IMR-90 (cell line): ENCODE measurements around the gene MEF2B. TPM values are rescaled to one million over a fixed set of nuclear protein-coding genes. Genes with fewer than 3 reads are reported as not detected.

ENCODE experiments used
- ATAC-seq: fragments of 200-7000 bp; cut with Tn5 transposase; 2 replicates; pipeline ENCODE4 v1.9.1; 2020; ENCODE audit warnings: low read depth, mild to moderate bottlenecking, moderate library complexity
- BruUV-seq: library from RNA; stranded (reverse); fragments of 400-500 nt; replicated peaks from 2 replicates; lab custom pipeline; 2021; lab: Mats Ljungman, UMichigan
- CTCF ChIA-PET: fragments of 300-600 bp; formaldehyde crosslinking; extraction: SDS; loops from one replicate; lab custom pipeline; 2021; ENCODE audit warnings: antibody characterized with exemption; lab: Yijun Ruan, JAX
- POLR2A ChIA-PET: fragments of 300-600 bp; sonication (Branson Sonifier 250); formaldehyde crosslinking; loops from one replicate; lab custom pipeline; 2022; ENCODE audit warnings: antibody characterized with exemption; ENCODE audit not compliant: unreplicated experiment; lab: Charles Lee
- DNase-seq: peaks from one replicate; pipeline ENCODE4 v3.0.0; 2013
- H2AFZ ChIP-seq: replicated peaks from 2 replicates; pipeline ENCODE3; 2013; ENCODE audit warnings: low read length, mild to moderate bottlenecking; ENCODE audit not compliant: poor library complexity
- H2AK5ac ChIP-seq: 2 replicates; pipeline ENCODE4 v1.6.1; 2013; ENCODE audit warnings: low read depth, low read length, inconsistent platforms
- H2AK9ac ChIP-seq: replicated peaks from 2 replicates; pipeline ENCODE3; 2013; ENCODE audit warnings: mild to moderate bottlenecking, low read depth, low read length, moderate library complexity; ENCODE audit not compliant: poor library complexity
- H2BK120ac ChIP-seq: 2 replicates; pipeline ENCODE4 v1.6.1; 2013; ENCODE audit warnings: low read depth, low read length, inconsistent platforms
- H2BK15ac ChIP-seq: 3 replicates; pipeline ENCODE4 v1.6.1; 2013; ENCODE audit warnings: low read depth, low read length, inconsistent platforms
- H2BK20ac ChIP-seq: 2 replicates; pipeline ENCODE4 v1.6.1; 2013; ENCODE audit warnings: low read depth, mild to moderate bottlenecking, inconsistent platforms, low read length, moderate library complexity
- H2BK5ac ChIP-seq: 2 replicates; pipeline ENCODE4 v1.6.1; 2013; ENCODE audit warnings: mild to moderate bottlenecking, low read depth, low read length, inconsistent platforms; ENCODE audit not compliant: poor library complexity, severe bottlenecking
- H3K14ac ChIP-seq: replicated peaks from 2 replicates; pipeline ENCODE4 v1.6.1; 2013; ENCODE audit warnings: low read depth, low read length, inconsistent platforms
- H3K18ac ChIP-seq: 2 replicates; pipeline ENCODE4 v1.6.1; 2013; ENCODE audit warnings: low read depth, low read length, control low read depth
- H3K23ac ChIP-seq: 2 replicates; pipeline ENCODE4 v1.6.1; 2013; ENCODE audit warnings: low read depth, low read length, inconsistent platforms
- H3K27ac ChIP-seq: 2 replicates; pipeline ENCODE4 v1.5.1; 2013; ENCODE audit warnings: mild to moderate bottlenecking, control low read depth, low read length; ENCODE audit not compliant: insufficient read depth
- H3K27me3 ChIP-seq: 2 replicates; pipeline ENCODE4 v1.6.1; 2013; ENCODE audit warnings: low read length; ENCODE audit not compliant: control insufficient read depth, insufficient read depth
- H3K36me3 ChIP-seq: 2 replicates; pipeline ENCODE4 v1.6.1; 2013; ENCODE audit warnings: low read length, mixed read lengths; ENCODE audit not compliant: control insufficient read depth, insufficient read depth
- H3K4ac ChIP-seq: 2 replicates; pipeline ENCODE4 v1.6.1; 2013; ENCODE audit warnings: low read depth, low read length, inconsistent platforms
- H3K4me1 ChIP-seq: 2 replicates; pipeline ENCODE4 v1.6.1; 2013; ENCODE audit warnings: low read length, mixed read lengths; ENCODE audit not compliant: control insufficient read depth, insufficient read depth
- H3K4me2 ChIP-seq: 2 replicates; pipeline ENCODE4 v1.6.1; 2013; ENCODE audit warnings: low read depth, mild to moderate bottlenecking, control low read depth, low read length, moderate library complexity
- H3K4me3 ChIP-seq: 2 replicates; pipeline ENCODE4 v1.5.1; 2013; ENCODE audit warnings: low read depth, mild to moderate bottlenecking, control low read depth, low read length, moderate library complexity; ENCODE audit not compliant: insufficient read depth
- H3K56ac ChIP-seq: 2 replicates; pipeline ENCODE4 v1.6.1; 2013; ENCODE audit warnings: low read length, inconsistent platforms; ENCODE audit not compliant: insufficient read depth; ENCODE audit errors: extremely low read depth
- H3K79me1 ChIP-seq, 2 experiments: 2 replicates each; pipeline ENCODE4 v1.6.1; 2013; ENCODE audit warnings: low read length in 2 of 2, inconsistent platforms in 1 of 2, low read depth in 1 of 2
- H3K9ac ChIP-seq: 2 replicates; pipeline ENCODE4 v1.6.1; 2013; ENCODE audit warnings: low read depth, low read length, control low read depth
- H3K9me1 ChIP-seq: 2 replicates; pipeline ENCODE4 v1.6.1; 2013; ENCODE audit warnings: low read length, inconsistent platforms; ENCODE audit not compliant: insufficient read depth
- H3K9me3 ChIP-seq: 2 replicates; pipeline ENCODE4 v1.6.1; 2013; ENCODE audit warnings: low read length; ENCODE audit not compliant: control insufficient read depth, insufficient read depth
- H4K20me1 ChIP-seq: 2 replicates; pipeline ENCODE4 v1.6.1; 2013; ENCODE audit warnings: low read length, inconsistent platforms; ENCODE audit not compliant: insufficient read depth
- H4K5ac ChIP-seq: 2 replicates; pipeline ENCODE4 v1.6.1; 2013; ENCODE audit warnings: mild to moderate bottlenecking, low read depth, low read length, control low read depth
- H4K8ac ChIP-seq, 2 experiments: 2 replicates each; pipeline ENCODE4 v1.6.1; 2013; ENCODE audit warnings: low read depth in 2 of 2, low read length in 2 of 2, control low read depth in 1 of 2, inconsistent platforms in 1 of 2
- H4K91ac ChIP-seq: 2 replicates; pipeline ENCODE4 v1.6.1; 2013; ENCODE audit warnings: low read depth, low read length, inconsistent platforms; ENCODE audit not compliant: insufficient read depth
- BHLHE40 ChIP-seq: fragments of 150-350 bp; IDR thresholded peaks from 2 replicates; pipeline ENCODE4 v1.6.1; 2016; ENCODE audit warnings: mild to moderate bottlenecking, low read depth, low read length
- CEBPB ChIP-seq: IDR thresholded peaks from 2 replicates; pipeline ENCODE4 v1.6.1; 2012; ENCODE audit warnings: low read depth, low read length, improper control_type of control experiment
- CHD1 ChIP-seq: IDR thresholded peaks from 2 replicates; pipeline ENCODE4 v1.6.1; 2012; ENCODE audit warnings: low read depth, low read length, improper control_type of control experiment
- FOS ChIP-seq: fragments of 150-350 bp; IDR thresholded peaks from 2 replicates; pipeline ENCODE4 v1.6.1; 2016; ENCODE audit warnings: low read depth, low read length
- MAFK ChIP-seq: IDR thresholded peaks from 2 replicates; pipeline ENCODE4 v1.6.1; 2012; ENCODE audit warnings: low read depth, low read length, improper control_type of control experiment
- MAZ ChIP-seq: IDR thresholded peaks from 2 replicates; pipeline ENCODE4 v1.6.1; 2012; ENCODE audit warnings: low read depth, mild to moderate bottlenecking, low read length, improper control_type of control experiment, moderate library complexity, borderline replicate concordance
- MXI1 ChIP-seq: IDR thresholded peaks from 2 replicates; pipeline ENCODE4 v1.6.1; 2012; ENCODE audit warnings: low read depth, mild to moderate bottlenecking, low read length, moderate library complexity, borderline replicate concordance
- NFE2L2 ChIP-seq: fragments of 150-350 bp; IDR thresholded peaks from 2 replicates; pipeline ENCODE4 v1.6.1; 2016; ENCODE audit warnings: low read depth, mild to moderate bottlenecking, low read length
- POLR2A ChIP-seq: IDR thresholded peaks from 2 replicates; pipeline ENCODE4 v1.6.1; 2012; ENCODE audit warnings: mild to moderate bottlenecking, low read depth, low read length
- RAD21 ChIP-seq: IDR thresholded peaks from 2 replicates; pipeline ENCODE4 v1.6.1; 2012; ENCODE audit warnings: low read length, improper control_type of control experiment
- RCOR1 ChIP-seq: IDR thresholded peaks from 2 replicates; pipeline ENCODE4 v1.6.1; 2012; ENCODE audit warnings: mild to moderate bottlenecking, low read length, improper control_type of control experiment; ENCODE audit not compliant: insufficient replicate concordance
- RFX5 ChIP-seq: IDR thresholded peaks from 2 replicates; pipeline ENCODE4 v1.8.0; 2012; ENCODE audit warnings: low read depth, mild to moderate bottlenecking, low read length, moderate library complexity
- SMC3 ChIP-seq: fragments of 150-350 bp; IDR thresholded peaks from 2 replicates; pipeline ENCODE4 v1.6.1; 2016; ENCODE audit warnings: low read depth, mild to moderate bottlenecking, antibody characterized with exemption, low read length, moderate library complexity
- WGBS, 2 experiments: methylation state at CpG; one replicate each; pipeline versions ENCODE4 v1.1.5 to v1.1.7; 2013; ENCODE audit warnings: missing lambda C conversion rate in 2 of 2; ENCODE audit not compliant: insufficient read length in 1 of 2; ENCODE audit errors: extremely low coverage in 2 of 2; 5-methylcytosine and 5-hydroxymethylcytosine counted together
- dilution Hi-C: fragments of 300-500 bp; cut with HindIII; formaldehyde crosslinking; loops from one replicate; pipeline ENCODE4 v1.14.3; 2018; ENCODE audit warnings: low sequenced_read_pairs; ENCODE audit not compliant: unreplicated experiment
- in situ Hi-C: fragments of 300-500 bp; cut with MboI; formaldehyde crosslinking; loops from 3 replicates; pipeline ENCODE4 v1.14.3; 2019; ENCODE audit warnings: low sequenced_read_pairs, inconsistent platforms, mixed read lengths
- intact Hi-C: fragments of 100-400 bp; cut with micrococcal nuclease; formaldehyde crosslinking; loops from 2 replicates; pipeline ENCODE4 v1.10.0; 2022
- polyA plus RNA-seq, 3 experiments: library from polyadenylated mRNA; depleted of rRNA; stranded (reverse); fragments of >200 nt; gene quantifications; 2 replicates each; pipeline ENCODE4 v1.2.3, GENCODE V29; 2012; ENCODE audit warnings: low replicate concordance in 1 of 3
- total RNA-seq: library from RNA; depleted of rRNA; stranded (reverse); fragments of >200 nt; gene quantifications from 2 replicates; pipeline ENCODE4 v1.2.3, GENCODE V29; 2012
- TF ChIP-seq, protein P1 (sequence below): fragments of 150-350 bp; IDR thresholded peaks from 2 replicates; pipeline ENCODE4 v1.6.1; 2016; ENCODE audit warnings: low read depth, mild to moderate bottlenecking, low read length, moderate library complexity, borderline replicate concordance
- TF ChIP-seq, protein P2 (sequence below): fragments of 150-350 bp; IDR thresholded peaks from 2 replicates; pipeline ENCODE4 v1.6.1; 2017; ENCODE audit warnings: mild to moderate bottlenecking, antibody characterized with exemption, low read length, low read depth
- TF ChIP-seq, protein P3 (sequence below): conservative IDR thresholded peaks from 2 replicates; pipeline ENCODE4 v1.5.1; 2012; ENCODE audit warnings: mild to moderate bottlenecking, low read depth, low read length, improper control_type of control experiment

The MEF2B gene
- total and polyA plus RNA-seq, 2 of the 4 experiments (the other 2 are of a cell fraction), result 0.18 to 0.94 TPM

DNA sequence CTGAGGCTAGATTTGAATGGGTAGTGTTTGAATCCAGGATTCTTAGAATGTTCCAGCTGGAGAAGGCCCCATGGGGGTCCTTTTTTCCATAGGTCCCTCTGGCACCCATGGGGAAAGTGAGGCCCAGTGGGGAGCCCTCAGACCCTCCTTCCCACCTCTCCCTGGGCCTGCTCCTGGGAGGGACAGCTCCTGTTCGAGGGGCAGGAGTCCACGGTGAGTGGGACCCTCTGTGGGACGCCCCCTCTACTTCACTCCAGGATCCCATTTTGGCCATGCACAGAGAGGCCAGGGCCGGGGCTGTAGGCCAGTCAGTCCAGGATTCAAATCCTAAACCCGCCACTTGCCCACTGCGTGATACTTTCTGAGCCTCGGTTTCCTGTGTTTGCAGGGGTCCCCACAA lies 7.6 kb downstream of the MEF2B start:
- intact Hi-C loops (no loop called here), in situ Hi-C loops (no loop called here), dilution Hi-C loops (no loop called here)
- POLR2A ChIA-PET, result no interaction called here
- Histone ChIP-seq H3K9ac (no peak overlapping the region), H2BK120ac (no peak overlapping the region), H2AK5ac (no peak overlapping the region), H3K79me1 (no peaks in the 10 kb centered on the region), H3K4ac (no peak overlapping the region), H2BK20ac (no peak overlapping the region), H3K18ac (no peak overlapping the region), H3K27me3 (no peaks in the 10 kb centered on the region), H3K27ac (no peak overlapping the region), H3K4me3 (no peak overlapping the region), H3K4me2 (no peak overlapping the region), H3K23ac (no peak overlapping the region), H4K5ac (no peak overlapping the region), H2AK9ac (no peak overlapping the region), H4K8ac (no peak overlapping the region), H3K4me1 (no peaks in the 10 kb centered on the region), H2AFZ (no peak overlapping the region), H4K20me1 (no peaks in the 10 kb centered on the region), H2BK15ac (no peak overlapping the region), H3K56ac (no peak overlapping the region), H2BK5ac (no peak overlapping the region), H3K14ac (no peak overlapping the region), H4K91ac (no peak overlapping the region), H3K36me3 (no peaks in the 10 kb centered on the region), H3K9me3 (no peaks in the 10 kb centered on the region), H3K9me1 (no peaks in the 10 kb centered on the region)
- TF ChIP-seq SMC3 (no peak), CHD1 (no peak), RCOR1 (no peak), POLR2A (no peak), CEBPB (no peak), MAZ (no peak), NFE2L2 (no peak), MAFK (no peak), RAD21 (no peak), BHLHE40 (no peak), FOS (no peak), MXI1 (no peak), RFX5 (no peak)
- TF ChIP-seq, protein P1, sequence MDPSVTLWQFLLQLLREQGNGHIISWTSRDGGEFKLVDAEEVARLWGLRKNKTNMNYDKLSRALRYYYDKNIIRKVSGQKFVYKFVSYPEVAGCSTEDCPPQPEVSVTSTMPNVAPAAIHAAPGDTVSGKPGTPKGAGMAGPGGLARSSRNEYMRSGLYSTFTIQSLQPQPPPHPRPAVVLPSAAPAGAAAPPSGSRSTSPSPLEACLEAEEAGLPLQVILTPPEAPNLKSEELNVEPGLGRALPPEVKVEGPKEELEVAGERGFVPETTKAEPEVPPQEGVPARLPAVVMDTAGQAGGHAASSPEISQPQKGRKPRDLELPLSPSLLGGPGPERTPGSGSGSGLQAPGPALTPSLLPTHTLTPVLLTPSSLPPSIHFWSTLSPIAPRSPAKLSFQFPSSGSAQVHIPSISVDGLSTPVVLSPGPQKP, result no peak
- TF ChIP-seq, protein P2, sequence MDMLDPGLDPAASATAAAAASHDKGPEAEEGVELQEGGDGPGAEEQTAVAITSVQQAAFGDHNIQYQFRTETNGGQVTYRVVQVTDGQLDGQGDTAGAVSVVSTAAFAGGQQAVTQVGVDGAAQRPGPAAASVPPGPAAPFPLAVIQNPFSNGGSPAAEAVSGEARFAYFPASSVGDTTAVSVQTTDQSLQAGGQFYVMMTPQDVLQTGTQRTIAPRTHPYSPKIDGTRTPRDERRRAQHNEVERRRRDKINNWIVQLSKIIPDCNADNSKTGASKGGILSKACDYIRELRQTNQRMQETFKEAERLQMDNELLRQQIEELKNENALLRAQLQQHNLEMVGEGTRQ, result no peak
- TF ChIP-seq, protein P3, sequence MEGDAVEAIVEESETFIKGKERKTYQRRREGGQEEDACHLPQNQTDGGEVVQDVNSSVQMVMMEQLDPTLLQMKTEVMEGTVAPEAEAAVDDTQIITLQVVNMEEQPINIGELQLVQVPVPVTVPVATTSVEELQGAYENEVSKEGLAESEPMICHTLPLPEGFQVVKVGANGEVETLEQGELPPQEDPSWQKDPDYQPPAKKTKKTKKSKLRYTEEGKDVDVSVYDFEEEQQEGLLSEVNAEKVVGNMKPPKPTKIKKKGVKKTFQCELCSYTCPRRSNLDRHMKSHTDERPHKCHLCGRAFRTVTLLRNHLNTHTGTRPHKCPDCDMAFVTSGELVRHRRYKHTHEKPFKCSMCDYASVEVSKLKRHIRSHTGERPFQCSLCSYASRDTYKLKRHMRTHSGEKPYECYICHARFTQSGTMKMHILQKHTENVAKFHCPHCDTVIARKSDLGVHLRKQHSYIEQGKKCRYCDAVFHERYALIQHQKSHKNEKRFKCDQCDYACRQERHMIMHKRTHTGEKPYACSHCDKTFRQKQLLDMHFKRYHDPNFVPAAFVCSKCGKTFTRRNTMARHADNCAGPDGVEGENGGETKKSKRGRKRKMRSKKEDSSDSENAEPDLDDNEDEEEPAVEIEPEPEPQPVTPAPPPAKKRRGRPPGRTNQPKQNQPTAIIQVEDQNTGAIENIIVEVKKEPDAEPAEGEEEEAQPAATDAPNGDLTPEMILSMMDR, result no peak
- BruUV-seq, result no TSS peak
- CTCF ChIA-PET, result interaction anchor here (0.5 kb wide), 1 partner anchor 212 kb away, joined by 4 read pairs; no protein-coding TSS in a partner anchor
- DNase-seq, result no peak
- no peak for ATAC-seq
- 98% methylated on average over 4 of the region's 7 CpGs; no CpG with 5 or more reads in 1 of the 2 experiments for WGBS, 2 experiments
